Measurements from ENCODE around the gene ARL5B.

- TF ChIP-seq NR3C1 (CRISPR knock-in tag; IDR thresholded peaks at IDR 0.05): no peak
- no peak for TF ChIP-seq NKRF (IDR thresholded peaks at IDR 0.05; ENCODE audit: borderline replicate concordance)
- TF ChIP-seq ZFP30 (CRISPR knock-in tag; IDR thresholded peaks at IDR 0.05; ENCODE audit: borderline replicate concordance): no peak
Observed at GRCh38 chr10:18718991-18719390, 59.8 kb downstream of the ARL5B start.
